ENCODE data around the gene HAND1.
A peak's percentile ranks its signal among the peaks of the same experiment; 100 is the strongest.

Gene HAND1

DNA sequence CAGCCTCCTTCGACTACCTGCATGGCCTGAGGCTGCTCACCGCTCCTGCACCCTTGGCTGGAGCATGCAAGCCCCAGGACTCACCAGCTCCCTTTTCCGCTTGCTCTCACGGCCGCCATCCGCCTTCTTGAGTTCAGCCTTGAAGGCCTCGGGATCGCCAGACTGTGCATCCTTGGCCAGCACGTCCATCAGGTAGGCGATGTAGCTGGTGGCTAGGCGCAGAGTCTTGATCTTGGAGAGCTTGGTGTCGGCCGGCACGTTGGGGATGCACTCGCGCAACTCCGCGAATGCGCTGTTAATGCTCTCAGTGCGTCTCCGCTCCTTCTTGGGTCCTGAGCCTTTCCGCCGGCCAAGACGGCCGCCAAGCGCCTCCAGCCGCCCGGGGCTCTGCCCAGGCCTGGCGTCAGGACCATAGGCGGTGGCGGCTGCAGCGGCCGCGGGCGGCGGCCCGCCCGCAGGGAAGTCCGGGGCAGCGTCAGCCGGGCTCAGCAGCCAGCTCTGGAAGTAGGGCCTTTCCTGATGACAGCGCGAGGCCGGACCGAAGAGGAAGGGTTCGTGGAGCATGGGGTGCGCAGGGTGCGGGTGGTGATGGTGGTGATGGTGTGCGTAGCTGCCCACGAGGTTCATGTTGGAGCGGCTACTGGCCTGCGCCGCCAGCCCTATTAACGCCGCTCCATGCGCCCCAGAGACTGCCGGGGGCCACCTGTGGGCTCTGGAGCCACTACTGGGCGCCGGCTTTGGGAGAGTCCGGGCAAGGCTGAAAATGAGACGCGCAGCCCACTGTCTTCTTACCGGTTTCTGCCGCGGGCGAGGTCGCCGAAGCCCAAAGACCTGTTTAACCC lies 424 bp downstream of the HAND1 start:
- DNase-seq, result no peak

DNA sequence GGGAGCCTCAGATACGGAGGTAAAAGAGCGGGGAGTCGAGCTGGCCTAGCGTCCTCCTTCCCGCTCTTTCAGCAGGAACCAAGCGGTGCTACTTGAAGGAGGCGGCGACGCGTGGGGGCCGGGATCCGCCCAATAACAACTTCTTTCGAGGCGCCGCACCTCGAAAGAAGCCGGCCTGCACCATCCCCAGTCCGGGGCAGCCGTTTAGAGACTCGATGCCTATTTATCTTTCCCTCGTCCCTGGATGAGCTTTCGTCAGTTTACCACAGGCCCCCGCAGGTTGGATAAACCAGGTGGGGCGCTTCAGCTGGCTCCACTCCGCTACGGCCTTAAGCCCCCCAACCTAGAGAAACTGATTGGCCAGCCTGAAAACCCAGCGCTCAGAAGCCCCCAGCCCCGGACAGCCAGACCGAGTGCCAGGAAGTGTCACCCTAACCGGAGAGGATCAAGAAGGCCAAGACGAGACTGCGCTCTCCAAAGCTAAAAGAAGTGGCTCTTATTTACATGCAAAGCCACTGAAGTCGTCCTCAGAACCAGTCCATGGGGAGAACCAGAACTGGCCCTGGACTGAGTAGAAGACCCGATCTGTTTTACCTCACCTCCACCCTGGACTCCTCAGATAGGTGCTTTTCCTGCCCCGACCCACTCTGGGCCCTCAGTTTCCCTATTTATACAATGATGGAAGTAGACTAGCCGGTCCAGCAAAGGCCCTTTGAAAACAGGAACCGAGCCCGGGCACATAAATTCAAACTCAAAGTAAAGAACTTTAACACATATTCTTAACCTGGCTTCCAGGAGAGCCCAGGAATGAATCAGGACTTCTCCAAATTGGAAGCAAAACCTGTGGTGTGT lies 1.4 kb downstream of the HAND1 start:
- no peak for DNase-seq

DNA sequence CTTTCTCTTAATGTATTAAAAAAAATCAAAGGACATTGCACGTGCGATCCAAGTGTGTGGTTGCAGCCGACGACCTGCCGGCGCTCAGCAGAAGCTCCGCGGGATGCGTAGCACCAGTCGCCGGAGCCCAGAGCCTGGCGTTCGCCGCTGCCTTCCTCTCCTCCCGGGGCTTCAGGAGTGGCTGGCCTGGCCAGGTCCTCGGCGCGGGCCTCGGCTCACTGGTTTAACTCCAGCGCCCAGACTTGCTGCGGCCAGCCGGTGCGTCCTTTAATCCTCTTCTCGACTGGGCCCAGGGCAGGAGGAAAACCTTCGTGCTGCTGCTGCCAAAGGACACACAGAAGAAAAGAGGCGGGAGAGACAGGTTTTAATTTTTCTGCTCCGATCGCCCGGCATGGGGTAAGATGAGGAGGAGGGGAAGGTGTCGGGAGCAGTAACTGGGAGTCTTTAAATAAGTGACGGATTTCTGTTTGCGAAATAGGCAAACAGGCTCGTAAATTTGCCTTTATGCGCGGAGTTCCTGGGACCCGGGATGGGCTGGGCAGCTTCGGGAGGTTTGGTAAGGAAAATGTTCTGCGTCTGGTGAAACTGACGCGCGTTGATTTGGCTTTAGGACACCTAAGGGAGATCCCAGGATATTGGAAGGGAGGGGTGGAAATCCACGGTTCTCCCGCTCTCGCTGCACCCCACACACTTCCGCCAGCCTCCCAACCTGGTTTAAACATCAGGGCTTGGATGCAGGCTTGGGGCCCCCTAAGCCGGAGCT lies 2.3 kb downstream of the HAND1 start:
- DNase-seq, result no peak

DNA sequence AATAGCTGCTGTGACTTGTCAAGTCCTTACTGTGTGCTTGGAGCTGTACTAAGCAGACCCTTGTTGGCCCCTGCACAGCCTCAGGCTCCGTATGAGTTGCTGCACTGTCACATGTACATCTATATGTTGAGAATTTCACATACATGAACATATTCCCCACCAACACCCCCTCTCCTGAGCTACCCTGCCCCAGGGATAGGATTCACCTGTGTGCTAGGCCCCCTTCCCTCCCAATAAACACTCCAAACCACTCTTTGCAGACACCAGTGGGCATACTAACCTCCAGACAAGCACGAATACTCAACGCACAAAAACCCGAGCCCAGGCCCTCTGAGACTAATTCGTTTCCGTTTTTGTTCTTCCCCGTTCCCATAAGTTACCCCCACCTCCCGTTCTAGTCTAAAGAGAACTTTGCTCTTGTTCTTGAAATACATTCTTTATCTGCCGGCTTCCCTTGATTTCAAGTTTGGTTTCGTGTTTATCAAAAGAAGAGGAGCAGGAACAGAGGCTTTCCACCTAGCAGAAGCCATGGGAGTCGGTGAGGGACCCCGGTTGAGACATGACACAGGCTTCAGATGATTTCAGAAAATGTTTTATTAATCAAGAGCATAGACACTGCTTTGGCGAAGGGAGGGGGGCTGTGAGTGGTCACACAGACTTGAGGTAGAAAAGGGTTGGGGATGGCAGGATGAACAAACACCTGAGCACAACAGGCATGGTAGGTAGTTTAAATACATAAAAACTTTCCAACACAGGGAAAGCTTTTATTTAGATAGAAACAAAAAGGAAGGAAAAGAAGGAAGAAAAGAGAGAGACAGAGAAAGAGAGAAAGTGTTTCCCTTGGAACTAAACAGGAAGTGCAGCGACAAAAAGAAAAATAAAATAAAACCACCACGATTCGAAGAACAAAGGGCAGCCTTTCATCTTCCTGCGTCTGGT lies 3.4 kb downstream of the HAND1 start:
- DNase-seq, result no peak

DNA sequence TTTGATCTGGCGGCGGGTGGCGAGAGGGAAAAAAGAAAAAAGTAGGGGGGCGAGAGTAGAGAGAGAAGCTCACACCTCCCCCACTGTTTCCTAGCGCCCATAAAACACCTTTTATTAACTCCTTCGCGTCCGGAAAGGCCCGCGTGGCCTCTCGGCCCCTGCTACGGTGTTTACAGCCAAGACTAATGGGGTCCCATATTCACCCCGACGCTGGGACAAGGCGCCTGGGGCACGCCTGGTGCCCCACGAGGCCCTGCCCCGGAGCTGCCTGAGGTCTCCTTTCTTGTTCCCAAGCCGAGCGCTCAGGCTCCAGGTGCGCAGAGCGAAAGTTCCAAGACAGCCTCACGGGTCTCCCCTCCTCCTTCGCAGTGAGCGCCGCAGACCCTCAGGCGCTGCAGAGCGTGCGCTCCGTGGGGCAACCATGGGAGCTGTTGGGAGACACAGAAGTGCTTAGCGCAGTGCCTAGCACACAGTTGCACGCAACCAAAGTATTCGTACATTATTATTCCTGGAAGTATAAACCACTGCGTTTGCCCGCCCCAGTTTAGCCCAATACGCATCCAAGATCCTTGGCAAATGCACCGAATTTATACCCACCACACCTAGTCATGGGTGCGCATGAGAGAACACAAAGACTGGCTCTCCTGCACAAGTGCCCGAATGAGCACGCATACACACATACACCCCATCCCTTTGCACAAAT lies 4.3 kb downstream of the HAND1 start:
- no peak for DNase-seq

DNA sequence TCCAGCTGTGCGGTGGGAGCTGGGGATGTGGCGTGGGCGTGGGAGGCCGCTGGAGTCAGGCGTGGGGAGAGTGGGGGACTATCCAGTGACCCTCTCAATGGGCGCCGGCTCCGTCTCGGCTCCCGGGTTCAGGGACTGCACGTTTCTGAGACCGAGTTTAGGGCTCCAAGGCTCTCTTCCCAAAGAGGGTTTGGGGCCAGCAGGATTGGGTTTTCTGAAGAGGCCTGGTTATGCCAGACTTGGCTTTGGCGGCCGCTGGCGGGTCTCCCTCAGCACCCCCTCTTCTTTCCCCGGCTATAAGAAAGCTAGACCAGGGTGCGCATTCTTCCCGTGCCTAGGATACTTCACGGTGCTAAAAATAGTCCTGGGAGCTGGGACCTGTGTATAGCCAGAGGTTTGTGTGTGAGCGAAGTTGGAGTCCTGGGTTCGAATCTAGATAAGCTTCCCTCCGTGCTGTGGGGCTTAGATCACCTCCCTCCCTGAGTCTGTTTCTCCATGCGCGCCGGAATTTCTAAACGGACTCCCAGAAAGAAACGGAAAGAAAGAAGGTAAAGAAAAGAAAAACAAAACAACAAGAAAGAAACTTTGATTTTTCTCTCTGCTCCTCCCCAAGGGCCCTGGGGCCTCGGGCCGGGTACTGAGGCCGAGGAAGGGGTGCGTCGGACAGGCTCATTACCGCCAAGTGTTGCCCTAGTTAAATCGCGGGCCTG lies 5.0 kb downstream of the HAND1 start:
- no peak for DNase-seq

DNA sequence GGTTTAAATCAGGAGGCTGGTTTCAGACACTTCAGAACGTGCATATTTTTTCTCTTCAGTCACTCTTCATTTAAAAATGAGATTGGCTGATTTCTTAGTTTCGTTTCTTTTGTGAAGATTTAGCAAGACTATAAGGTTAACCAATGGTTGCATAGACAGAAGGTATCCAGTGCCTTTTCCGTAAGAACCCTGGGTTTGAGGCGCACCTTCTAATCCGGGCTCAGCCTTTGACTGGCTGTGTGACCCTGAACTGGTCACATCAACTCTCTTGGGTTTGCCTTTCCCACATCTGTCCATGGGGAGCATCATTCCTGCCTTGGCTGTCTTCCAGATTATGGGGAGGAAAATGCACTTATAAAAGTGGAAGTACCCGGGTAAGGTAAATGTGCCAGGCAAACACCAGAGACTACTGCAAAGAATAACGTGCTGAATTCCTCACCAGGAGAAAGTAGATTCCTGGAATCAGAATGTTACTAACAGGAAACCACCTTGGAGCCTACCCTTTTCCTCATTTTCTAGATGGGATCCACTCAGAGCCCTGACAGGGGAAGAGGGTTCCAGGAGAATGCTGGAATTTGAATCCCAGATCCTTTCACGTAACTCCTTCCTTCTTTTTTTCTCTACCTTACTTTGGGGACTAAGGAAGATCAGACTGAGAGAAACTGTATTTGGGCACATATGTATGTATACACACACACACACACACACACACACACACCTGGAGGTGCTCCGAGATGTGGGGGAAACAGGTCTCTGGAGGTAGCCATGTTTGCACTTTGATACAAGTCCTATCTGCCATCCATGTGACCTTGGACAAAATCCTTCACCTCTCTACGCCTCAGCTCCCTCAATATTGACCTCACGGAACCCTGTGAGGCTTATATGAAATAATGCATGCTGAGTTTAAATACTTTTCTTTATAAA lies 6.8 kb downstream of the HAND1 start:
- DNase-seq, result no peak

DNA sequence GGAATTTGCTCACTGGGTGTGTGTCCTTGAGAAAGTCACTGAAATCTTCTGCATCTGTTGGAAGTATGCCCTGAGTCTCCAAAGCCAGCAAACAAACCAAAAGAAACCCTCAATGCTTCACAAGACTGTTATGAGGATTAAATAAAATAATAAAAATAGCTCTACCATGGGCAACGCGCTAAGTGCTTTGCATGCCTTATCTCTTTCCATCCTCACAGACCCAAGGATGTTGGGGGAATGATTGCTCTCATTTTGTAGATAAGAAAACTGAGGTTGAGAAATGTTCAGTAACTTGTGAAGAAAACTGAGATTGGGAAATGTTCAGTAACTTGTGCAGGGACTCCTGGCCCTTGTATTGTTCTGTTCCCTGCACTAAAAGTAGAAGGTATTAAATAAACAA lies 7.9 kb downstream of the HAND1 start:
- no peak for DNase-seq

DNA sequence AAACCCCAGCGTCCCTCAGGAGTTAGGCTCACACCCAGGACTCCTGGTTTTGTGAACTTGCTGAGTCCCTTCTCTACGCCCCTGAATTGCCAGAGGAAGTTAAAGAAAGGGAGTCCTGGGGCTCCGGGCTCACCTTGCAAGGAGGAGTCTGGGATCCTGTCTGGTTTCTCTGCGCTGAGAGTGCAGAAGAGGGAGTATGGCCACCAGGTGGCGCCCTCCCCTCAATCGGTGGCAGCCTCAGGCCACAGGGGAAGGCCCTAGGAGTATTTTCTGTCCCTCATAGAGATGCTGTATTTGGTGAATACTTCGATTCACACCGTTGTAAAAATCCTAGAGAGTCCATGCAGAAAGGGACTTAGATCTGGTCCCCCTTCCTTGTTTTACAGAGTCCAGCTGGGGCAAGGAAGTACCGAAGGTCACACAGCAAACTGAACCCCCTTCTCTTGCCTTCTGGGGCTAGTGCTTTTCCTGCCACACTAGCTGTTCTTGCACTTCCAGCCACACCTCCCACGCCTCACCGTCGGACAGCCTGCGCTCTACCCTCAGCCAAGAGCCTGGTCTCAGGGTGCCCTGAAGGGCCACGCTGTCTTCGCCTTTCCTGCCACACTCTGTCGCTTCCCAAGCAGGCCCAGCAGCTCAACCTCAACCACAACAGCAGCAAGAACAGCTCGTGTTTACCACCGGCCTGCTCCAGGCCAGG lies 10.2 kb downstream of the HAND1 start:
- peak; percentile 82 to 89 for DNase-seq

DNA sequence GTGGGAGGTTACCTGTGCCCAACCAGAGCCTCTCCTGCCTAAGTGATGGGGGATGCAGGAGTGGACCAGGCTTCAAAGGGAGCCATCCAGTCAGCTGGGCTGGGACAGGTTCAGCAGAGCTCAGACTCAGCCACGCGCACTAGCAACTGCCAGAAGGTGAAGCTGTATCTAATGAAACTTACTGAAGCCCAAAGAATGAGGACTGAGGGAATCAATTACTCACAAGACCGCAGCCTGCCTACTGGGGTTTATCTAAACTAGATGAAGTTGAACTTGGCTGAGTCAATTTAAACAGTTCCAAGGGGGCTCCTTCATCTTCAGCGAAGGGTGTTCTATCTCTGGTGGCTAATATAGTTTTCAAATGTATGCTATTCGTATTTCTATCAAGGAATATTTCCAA lies 11.4 kb downstream of the HAND1 start:
- no peak for DNase-seq

DNA sequence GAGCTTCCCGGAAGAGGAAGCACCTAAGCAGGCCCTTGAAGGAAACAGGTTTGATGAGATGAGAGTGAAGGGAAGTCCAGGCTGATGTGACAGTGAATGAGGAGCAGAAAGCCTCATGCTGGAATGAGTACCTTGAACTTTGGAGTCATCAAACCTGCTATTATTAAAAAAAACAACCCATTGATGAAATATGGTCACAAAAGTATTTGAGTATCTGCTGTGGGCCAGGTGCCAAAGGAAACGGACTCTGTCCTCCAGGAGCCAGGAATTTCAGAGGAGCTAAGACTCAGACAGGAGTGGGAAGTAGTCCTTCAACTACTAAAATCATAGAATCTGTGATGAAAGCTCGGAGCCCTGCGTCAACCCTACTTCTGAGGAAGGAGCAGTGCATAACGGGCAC lies 11.9 kb downstream of the HAND1 start:
- DNase-seq, result no peak

DNA sequence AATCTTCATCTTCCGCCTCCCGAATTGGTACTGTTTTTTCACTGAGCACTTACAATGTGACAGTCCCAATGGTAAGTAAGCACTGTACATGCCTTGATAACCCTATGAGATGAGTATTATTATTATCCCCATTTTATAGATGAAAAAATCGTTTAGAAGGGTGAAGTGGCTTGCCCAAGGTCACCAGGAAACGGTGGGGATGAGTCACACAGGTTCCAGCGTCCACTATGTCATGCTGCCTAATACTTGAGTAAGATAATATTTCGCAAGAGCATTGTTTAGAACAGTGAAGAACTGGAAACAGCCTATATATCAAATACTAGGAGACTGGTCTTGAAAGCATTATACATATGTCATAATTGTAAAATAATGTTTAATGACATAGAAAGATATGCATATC lies 12.9 kb downstream of the HAND1 start:
- no peak for DNase-seq

DNA sequence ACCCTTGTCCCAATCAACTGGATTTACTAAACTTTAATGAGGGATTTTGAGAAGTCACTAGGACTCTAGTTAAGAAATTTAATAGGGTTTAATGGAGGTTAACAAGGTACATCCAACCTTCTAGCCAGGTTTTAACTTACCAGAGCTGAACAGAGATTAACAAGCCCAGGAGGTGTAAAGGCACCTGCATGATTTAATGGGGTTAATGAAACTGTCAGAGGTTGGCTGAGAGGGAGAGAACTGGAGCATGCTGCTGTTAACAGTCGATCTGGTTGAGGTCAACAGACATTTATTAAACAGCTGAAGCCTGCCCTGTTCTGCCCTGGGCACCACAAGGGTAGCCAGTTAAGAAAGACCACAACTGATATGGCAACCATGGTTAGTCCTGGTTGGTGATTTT lies 13.6 kb downstream of the HAND1 start:
- no peak for DNase-seq

DNA sequence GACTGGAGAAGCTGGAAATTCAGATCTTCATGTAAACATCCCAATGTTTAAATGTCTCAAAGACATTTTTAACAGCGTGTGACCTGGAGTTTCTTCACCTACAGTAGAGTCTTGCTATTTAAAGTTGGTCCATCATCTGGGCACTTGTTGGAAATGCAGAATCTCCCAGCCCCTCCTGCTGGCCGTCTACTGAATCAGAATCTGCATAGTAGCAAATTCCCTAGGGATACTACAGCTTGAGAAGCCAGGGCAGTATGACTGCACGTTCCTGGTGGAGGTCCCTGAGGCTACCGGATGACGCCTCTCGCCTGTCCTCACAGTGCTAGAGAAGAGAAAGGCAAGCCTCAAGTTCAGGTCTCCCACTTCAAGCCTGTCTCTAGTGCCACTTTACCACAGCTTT lies 16.5 kb downstream of the HAND1 start:
- no peak for DNase-seq

DNA sequence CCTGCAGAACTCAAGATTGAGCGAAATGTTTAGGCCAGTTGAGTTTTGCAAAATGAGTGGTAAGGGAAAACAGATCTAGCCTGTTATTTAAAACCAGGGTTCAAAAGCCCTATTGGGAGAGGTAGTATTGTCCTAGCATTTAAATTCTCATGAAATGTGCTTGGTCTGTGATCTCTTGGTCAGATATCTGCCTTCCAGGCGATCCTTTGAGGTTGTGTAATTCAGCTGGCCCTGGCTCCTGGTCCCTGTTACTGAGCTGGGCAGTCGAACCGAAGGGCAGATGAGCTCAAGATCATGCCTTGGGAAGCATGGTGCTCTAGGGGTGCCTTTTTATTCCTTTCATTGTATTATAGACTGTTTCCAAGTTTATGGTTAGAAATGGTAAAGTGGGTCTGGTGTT lies 17.9 kb downstream of the HAND1 start:
- no peak for DNase-seq

DNA sequence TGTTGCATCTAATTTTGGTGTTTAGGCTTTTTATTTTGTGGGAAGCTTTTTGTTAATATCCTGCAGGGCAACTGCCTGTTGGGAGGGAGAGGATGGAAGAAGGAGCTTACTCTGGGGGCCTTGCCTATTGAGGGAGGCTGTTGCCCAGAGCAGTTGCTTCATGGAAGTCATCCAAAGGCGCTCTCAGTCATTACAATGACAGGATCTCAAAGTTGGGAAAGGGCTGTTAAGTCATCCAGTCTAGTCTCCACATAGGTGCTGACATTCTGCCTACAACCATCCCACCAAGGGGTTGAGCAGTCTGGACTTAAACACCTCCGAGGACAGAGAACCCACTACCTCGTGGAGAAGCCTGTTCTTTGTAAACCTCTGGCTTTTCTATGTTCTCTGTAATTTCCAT lies 19.0 kb downstream of the HAND1 start:
- no peak for DNase-seq

DNA sequence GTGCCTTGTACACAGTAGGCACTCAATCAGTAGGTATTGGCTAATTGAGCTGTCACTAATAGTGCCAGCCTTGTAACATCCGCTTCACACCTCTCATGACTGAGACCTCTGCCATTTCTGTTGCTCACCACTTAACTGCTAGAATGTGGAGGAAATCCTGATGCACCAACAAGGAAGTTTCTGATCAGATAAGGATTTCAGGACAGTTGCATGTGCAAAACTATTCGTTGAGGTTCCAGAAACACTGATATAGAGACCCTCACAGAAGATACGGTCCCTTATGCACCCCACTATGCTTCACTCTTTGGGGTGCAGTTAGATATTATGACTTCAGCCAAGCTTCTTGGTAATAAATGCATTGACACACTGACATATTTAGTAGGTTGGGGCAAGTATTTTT lies 21.5 kb downstream of the HAND1 start:
- DNase-seq, result no peak

DNA sequence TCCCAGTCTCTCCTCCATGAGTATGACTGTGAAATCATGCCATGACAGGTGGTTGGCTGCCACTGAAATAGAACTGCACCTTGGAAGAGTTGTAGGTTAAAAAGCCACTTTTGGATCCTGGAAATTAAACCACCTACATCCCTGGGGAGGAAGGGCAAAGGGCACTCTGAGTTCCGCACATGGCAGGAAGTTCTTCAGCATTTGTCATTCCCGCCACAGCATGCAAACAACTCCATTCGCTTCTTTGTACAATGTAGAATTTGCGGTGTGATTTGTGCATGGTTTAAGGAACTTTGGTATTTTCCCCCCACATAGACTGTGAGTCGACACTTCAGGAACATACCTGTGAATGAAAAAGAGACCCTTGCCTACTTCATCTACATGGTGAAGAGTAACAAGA lies 22.4 kb downstream of the HAND1 start:
- DNase-seq, result no peak

DNA sequence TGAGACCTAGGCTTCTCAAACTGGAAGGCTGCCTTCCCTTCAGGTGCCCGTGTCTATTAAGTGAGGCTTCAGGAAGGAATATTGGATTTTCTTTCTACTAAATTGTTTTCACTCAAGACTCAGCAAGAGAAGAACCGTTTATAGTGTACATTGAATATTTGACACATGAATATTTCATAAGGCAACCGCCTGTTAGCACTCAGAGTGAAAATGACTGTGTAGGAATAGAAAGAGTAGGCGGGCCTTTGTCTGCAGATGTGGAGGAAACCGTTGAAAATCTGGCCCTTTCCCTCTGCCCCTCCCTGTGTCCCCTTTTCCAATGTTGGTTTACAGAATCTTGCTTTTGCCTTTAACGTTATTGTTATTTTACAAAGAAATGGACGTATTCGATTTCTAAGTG lies 26.1 kb downstream of the HAND1 start:
- no peak for DNase-seq

All from stimulated activated CD4-positive, alpha-beta T cell treated with anti-CD3 and anti-CD28 coated beads, Interleukin-2, amount 100 ng/mL, for 48 hours (primary cell).